IMR-90 (cell line): ENCODE data around the gene RAX2. TPM values are rescaled to one million over a fixed set of nuclear protein-coding genes. Genes with fewer than 3 reads are reported as not detected.

Source experiments
- ATAC-seq: fragments of 200-7000 bp; cut with Tn5 transposase; 2 replicates; pipeline ENCODE4 v1.9.1; 2020; ENCODE audit warnings: low read depth, mild to moderate bottlenecking, moderate library complexity
- BruUV-seq: library from RNA; stranded (reverse); fragments of 400-500 nt; replicated peaks from 2 replicates; lab custom pipeline; 2021; lab: Mats Ljungman, UMichigan
- CTCF ChIA-PET: fragments of 300-600 bp; formaldehyde crosslinking; extraction: SDS; loops from one replicate; lab custom pipeline; 2021; ENCODE audit warnings: antibody characterized with exemption; lab: Yijun Ruan, JAX
- POLR2A ChIA-PET: fragments of 300-600 bp; sonication (Branson Sonifier 250); formaldehyde crosslinking; loops from one replicate; lab custom pipeline; 2022; ENCODE audit warnings: antibody characterized with exemption; ENCODE audit not compliant: unreplicated experiment; lab: Charles Lee
- DNase-seq: peaks from one replicate; pipeline ENCODE4 v3.0.0; 2013
- H2AFZ ChIP-seq: replicated peaks from 2 replicates; pipeline ENCODE3; 2013; ENCODE audit warnings: low read length, mild to moderate bottlenecking; ENCODE audit not compliant: poor library complexity
- H2AK5ac ChIP-seq: 2 replicates; pipeline ENCODE4 v1.6.1; 2013; ENCODE audit warnings: low read depth, low read length, inconsistent platforms
- H2AK9ac ChIP-seq: replicated peaks from 2 replicates; pipeline ENCODE3; 2013; ENCODE audit warnings: mild to moderate bottlenecking, low read depth, low read length, moderate library complexity; ENCODE audit not compliant: poor library complexity
- H2BK120ac ChIP-seq: 2 replicates; pipeline ENCODE4 v1.6.1; 2013; ENCODE audit warnings: low read depth, low read length, inconsistent platforms
- H2BK15ac ChIP-seq: 3 replicates; pipeline ENCODE4 v1.6.1; 2013; ENCODE audit warnings: low read depth, low read length, inconsistent platforms
- H2BK20ac ChIP-seq: 2 replicates; pipeline ENCODE4 v1.6.1; 2013; ENCODE audit warnings: low read depth, mild to moderate bottlenecking, inconsistent platforms, low read length, moderate library complexity
- H2BK5ac ChIP-seq: 2 replicates; pipeline ENCODE4 v1.6.1; 2013; ENCODE audit warnings: mild to moderate bottlenecking, low read depth, low read length, inconsistent platforms; ENCODE audit not compliant: poor library complexity, severe bottlenecking
- H3K14ac ChIP-seq: replicated peaks from 2 replicates; pipeline ENCODE4 v1.6.1; 2013; ENCODE audit warnings: low read depth, low read length, inconsistent platforms
- H3K18ac ChIP-seq: 2 replicates; pipeline ENCODE4 v1.6.1; 2013; ENCODE audit warnings: low read depth, low read length, control low read depth
- H3K23ac ChIP-seq: 2 replicates; pipeline ENCODE4 v1.6.1; 2013; ENCODE audit warnings: low read depth, low read length, inconsistent platforms
- H3K27ac ChIP-seq: 2 replicates; pipeline ENCODE4 v1.5.1; 2013; ENCODE audit warnings: mild to moderate bottlenecking, control low read depth, low read length; ENCODE audit not compliant: insufficient read depth
- H3K27me3 ChIP-seq: 2 replicates; pipeline ENCODE4 v1.6.1; 2013; ENCODE audit warnings: low read length; ENCODE audit not compliant: control insufficient read depth, insufficient read depth
- H3K36me3 ChIP-seq: 2 replicates; pipeline ENCODE4 v1.6.1; 2013; ENCODE audit warnings: low read length, mixed read lengths; ENCODE audit not compliant: control insufficient read depth, insufficient read depth
- H3K4ac ChIP-seq: 2 replicates; pipeline ENCODE4 v1.6.1; 2013; ENCODE audit warnings: low read depth, low read length, inconsistent platforms
- H3K4me1 ChIP-seq: 2 replicates; pipeline ENCODE4 v1.6.1; 2013; ENCODE audit warnings: low read length, mixed read lengths; ENCODE audit not compliant: control insufficient read depth, insufficient read depth
- H3K4me2 ChIP-seq: 2 replicates; pipeline ENCODE4 v1.6.1; 2013; ENCODE audit warnings: low read depth, mild to moderate bottlenecking, control low read depth, low read length, moderate library complexity
- H3K4me3 ChIP-seq: 2 replicates; pipeline ENCODE4 v1.5.1; 2013; ENCODE audit warnings: low read depth, mild to moderate bottlenecking, control low read depth, low read length, moderate library complexity; ENCODE audit not compliant: insufficient read depth
- H3K56ac ChIP-seq: 2 replicates; pipeline ENCODE4 v1.6.1; 2013; ENCODE audit warnings: low read length, inconsistent platforms; ENCODE audit not compliant: insufficient read depth; ENCODE audit errors: extremely low read depth
- H3K79me1 ChIP-seq, 2 experiments: 2 replicates each; pipeline ENCODE4 v1.6.1; 2013; ENCODE audit warnings: low read length in 2 of 2, inconsistent platforms in 1 of 2, low read depth in 1 of 2
- H3K9ac ChIP-seq: 2 replicates; pipeline ENCODE4 v1.6.1; 2013; ENCODE audit warnings: low read depth, low read length, control low read depth
- H3K9me1 ChIP-seq: 2 replicates; pipeline ENCODE4 v1.6.1; 2013; ENCODE audit warnings: low read length, inconsistent platforms; ENCODE audit not compliant: insufficient read depth
- H3K9me3 ChIP-seq: 2 replicates; pipeline ENCODE4 v1.6.1; 2013; ENCODE audit warnings: low read length; ENCODE audit not compliant: control insufficient read depth, insufficient read depth
- H4K20me1 ChIP-seq: 2 replicates; pipeline ENCODE4 v1.6.1; 2013; ENCODE audit warnings: low read length, inconsistent platforms; ENCODE audit not compliant: insufficient read depth
- H4K5ac ChIP-seq: 2 replicates; pipeline ENCODE4 v1.6.1; 2013; ENCODE audit warnings: mild to moderate bottlenecking, low read depth, low read length, control low read depth
- H4K8ac ChIP-seq, 2 experiments: 2 replicates each; pipeline ENCODE4 v1.6.1; 2013; ENCODE audit warnings: low read depth in 2 of 2, low read length in 2 of 2, control low read depth in 1 of 2, inconsistent platforms in 1 of 2
- H4K91ac ChIP-seq: 2 replicates; pipeline ENCODE4 v1.6.1; 2013; ENCODE audit warnings: low read depth, low read length, inconsistent platforms; ENCODE audit not compliant: insufficient read depth
- BHLHE40 ChIP-seq: fragments of 150-350 bp; IDR thresholded peaks from 2 replicates; pipeline ENCODE4 v1.6.1; 2016; ENCODE audit warnings: mild to moderate bottlenecking, low read depth, low read length
- ELK1 ChIP-seq: fragments of 150-350 bp; IDR thresholded peaks from 2 replicates; pipeline ENCODE4 v1.6.1; 2016; ENCODE audit warnings: low read depth, mild to moderate bottlenecking, low read length, moderate library complexity, borderline replicate concordance
- FOS ChIP-seq: fragments of 150-350 bp; IDR thresholded peaks from 2 replicates; pipeline ENCODE4 v1.6.1; 2016; ENCODE audit warnings: low read depth, low read length
- MAZ ChIP-seq: IDR thresholded peaks from 2 replicates; pipeline ENCODE4 v1.6.1; 2012; ENCODE audit warnings: low read depth, mild to moderate bottlenecking, low read length, improper control_type of control experiment, moderate library complexity, borderline replicate concordance
- MXI1 ChIP-seq: IDR thresholded peaks from 2 replicates; pipeline ENCODE4 v1.6.1; 2012; ENCODE audit warnings: low read depth, mild to moderate bottlenecking, low read length, moderate library complexity, borderline replicate concordance
- RCOR1 ChIP-seq: IDR thresholded peaks from 2 replicates; pipeline ENCODE4 v1.6.1; 2012; ENCODE audit warnings: mild to moderate bottlenecking, low read length, improper control_type of control experiment; ENCODE audit not compliant: insufficient replicate concordance
- whole genome bisulfite sequencing, 2 experiments: methylation state at CpG; one replicate each; pipeline versions ENCODE4 v1.1.5 to v1.1.7; 2013; ENCODE audit warnings: missing lambda C conversion rate in 2 of 2; ENCODE audit not compliant: insufficient read length in 1 of 2; ENCODE audit errors: extremely low coverage in 2 of 2; 5-methylcytosine and 5-hydroxymethylcytosine counted together
- dilution Hi-C: fragments of 300-500 bp; cut with HindIII; formaldehyde crosslinking; loops from one replicate; pipeline ENCODE4 v1.14.3; 2018; ENCODE audit warnings: low sequenced_read_pairs; ENCODE audit not compliant: unreplicated experiment
- in situ Hi-C: fragments of 300-500 bp; cut with MboI; formaldehyde crosslinking; loops from 3 replicates; pipeline ENCODE4 v1.14.3; 2019; ENCODE audit warnings: low sequenced_read_pairs, inconsistent platforms, mixed read lengths
- intact Hi-C: fragments of 100-400 bp; cut with micrococcal nuclease; formaldehyde crosslinking; loops from 2 replicates; pipeline ENCODE4 v1.10.0; 2022
- microRNA-seq, 2 experiments: library from miRNA; stranded (forward) in 1 of 2; unstranded in 1 of 2; fragments of 10-50 nt in 1 of 2; fragments of <30 nt in 1 of 2; gene quantifications in 1 of 2; microRNA quantifications in 1 of 2; one replicate each; pipeline versions ENCODE3 to v1.1.0; 2013 to 2020; ENCODE audit not compliant: insufficient read depth in 1 of 2, insufficient read length in 1 of 2, unreplicated experiment in 1 of 2
- polyA plus RNA-seq, 3 experiments: library from polyadenylated mRNA; depleted of rRNA; stranded (reverse); fragments of >200 nt; gene quantifications; 2 replicates each; pipeline ENCODE4 v1.2.3, GENCODE V29; 2012; ENCODE audit warnings: low replicate concordance in 1 of 3
- small RNA-seq, 5 experiments: library from RNA; depleted of rRNA; stranded (forward); fragments of <200 nt; gene quantifications; one replicate each; pipeline ENCODE3, GENCODE V24; 2012
- total RNA-seq: library from RNA; depleted of rRNA; stranded (reverse); fragments of >200 nt; gene quantifications from 2 replicates; pipeline ENCODE4 v1.2.3, GENCODE V29; 2012; rRNA removed

Gene RAX2
- total and polyA plus RNA-seq, 2 of the 4 experiments (the other 2 are of a cell fraction): not detected

GRCh38 chr19:3719868-3720267 lies 52.2 kb downstream of the RAX2 start:
- Histone ChIP-seq H2BK20ac (no peak overlapping the region), H4K8ac (no peak overlapping the region), H3K23ac (no peak overlapping the region), H3K4me2 (no peak overlapping the region), H2BK15ac (no peak overlapping the region), H4K5ac (no peak overlapping the region), H3K9ac (no peak overlapping the region), H3K4me1 (no peaks in the 10 kb centered on the region), H4K20me1 (no peaks in the 10 kb centered on the region), H3K4ac (no peak overlapping the region), H2AFZ (no peak overlapping the region), H3K4me3 (no peak overlapping the region), H3K27ac (no peak overlapping the region), H3K79me1 (no peaks in the 10 kb centered on the region), H3K14ac (no peak overlapping the region), H2BK5ac (no peak overlapping the region), H3K9me1 (no peaks in the 10 kb centered on the region), H2AK9ac (no peak overlapping the region), H3K36me3 (no peaks in the 10 kb centered on the region), H3K27me3 (peaks cover 34% of the 10 kb centered on the region), H3K18ac (no peak overlapping the region), H2BK120ac (no peak overlapping the region), H2AK5ac (no peak overlapping the region), H3K56ac (no peak overlapping the region), H3K9me3 (no peaks in the 10 kb centered on the region), H4K91ac (no peak overlapping the region)
- ATAC-seq: no peak
- POLR2A ChIA-PET: no interaction called here
- TF ChIP-seq MAZ: no peak
- no peak for TF ChIP-seq ELK1
- TF ChIP-seq FOS: no peak
- TF ChIP-seq RCOR1: no peak
- TF ChIP-seq MXI1: no peak
- TF ChIP-seq BHLHE40: no peak
- intact Hi-C loops (no loop called here), dilution Hi-C loops (no loop called here), in situ Hi-C loops (no loop called here)
- CTCF ChIA-PET: no interaction called here
- BruUV-seq: no TSS peak
- no peak for DNase-seq
- no CpG with 5 or more reads among the region's 4 CpGs for whole genome bisulfite sequencing, 2 experiments

Small RNA genes lying within 50 kb of the gene (microRNA-seq; reads per million reads assigned to microRNA genes)
- gene AC005777.1 (ENCODE audit: insufficient read depth, insufficient read length): not detected

Small RNA genes lying within 50 kb of the gene (small RNA-seq; reads per million reads assigned to genes)
- 0 reads per million in 5 experiments for gene AC005777.1

Other genes starting within 250 kb of the RAX2 start
- gene TEKTIP1, start 233.1 kb downstream of the RAX2 start, total RNA-seq: not detected in 2 replicates
- gene TEKTIP1, start 233.1 kb downstream of the RAX2 start, polyA plus RNA-seq (2012; rRNA removed): not detected in 2 replicates
- 20.4 and 25.0 TPM in 2 replicates for gene MFSD12, start 214.6 kb downstream of the RAX2 start, total RNA-seq
- gene MFSD12, start 214.6 kb downstream of the RAX2 start, polyA plus RNA-seq (2012; rRNA removed): 77.2 and 85.1 TPM in 2 replicates
- 57.5 and 59.4 TPM in 2 replicates for gene HMG20B, start 199.3 kb downstream of the RAX2 start, total RNA-seq
- 63.8 and 76.9 TPM in 2 replicates for gene HMG20B, start 199.3 kb downstream of the RAX2 start, polyA plus RNA-seq (2012; rRNA removed)
- under 0.01 TPM in 2 replicates for gene GIPC3, start 186.8 kb downstream of the RAX2 start, total RNA-seq
- 0.36 and 0.42 TPM in 2 replicates for gene GIPC3, start 186.8 kb downstream of the RAX2 start, polyA plus RNA-seq (2012; rRNA removed)
- 0.28 and 0.36 TPM in 2 replicates for gene TBXA2R, start 165.4 kb downstream of the RAX2 start, total RNA-seq
- gene TBXA2R, start 165.4 kb downstream of the RAX2 start, polyA plus RNA-seq (2012; rRNA removed): 2.3 and 3.6 TPM in 2 replicates
- 10.8 and 12.8 TPM in 2 replicates for gene CACTIN, start 145.4 kb downstream of the RAX2 start, total RNA-seq
- 19.5 and 25.1 TPM in 2 replicates for gene CACTIN, start 145.4 kb downstream of the RAX2 start, polyA plus RNA-seq (2012; rRNA removed)
- 10.8 and 13.6 TPM in 2 replicates for gene PIP5K1C, start 71.8 kb downstream of the RAX2 start, total RNA-seq
- 23.3 and 28.0 TPM in 2 replicates for gene PIP5K1C, start 71.8 kb downstream of the RAX2 start, polyA plus RNA-seq (2012; rRNA removed)
- not detected in 2 replicates for gene TJP3, start 63.8 kb downstream of the RAX2 start, total RNA-seq
- gene TJP3, start 63.8 kb downstream of the RAX2 start, polyA plus RNA-seq (2012; rRNA removed): not detected in 2 replicates
- gene APBA3, start 10.5 kb downstream of the RAX2 start, total RNA-seq: 8.6 and 9.5 TPM in 2 replicates
- gene APBA3, start 10.5 kb downstream of the RAX2 start, polyA plus RNA-seq (2012; rRNA removed): 18.4 and 21.0 TPM in 2 replicates
- gene MRPL54, start 9.5 kb downstream of the RAX2 start, total RNA-seq: 55.9 and 68.6 TPM in 2 replicates
- 75.7 and 96.5 TPM in 2 replicates for gene MRPL54, start 9.5 kb downstream of the RAX2 start, polyA plus RNA-seq (2012; rRNA removed)
- gene MATK, start 14.2 kb upstream of the RAX2 start, total RNA-seq: not detected in 2 replicates
- not detected in 2 replicates for gene MATK, start 14.2 kb upstream of the RAX2 start, polyA plus RNA-seq (2012; rRNA removed)
- 0.28 TPM in 1 of 2 replicates, not detected in the other for gene ZFR2, start 96.8 kb upstream of the RAX2 start, total RNA-seq
- 0.10 and 0.19 TPM in 2 replicates for gene ZFR2, start 96.8 kb upstream of the RAX2 start, polyA plus RNA-seq (2012; rRNA removed)
- gene ATCAY, start 108.5 kb upstream of the RAX2 start, total RNA-seq: 0.28 and 0.36 TPM in 2 replicates
- gene ATCAY, start 108.5 kb upstream of the RAX2 start, polyA plus RNA-seq (2012; rRNA removed): 0.19 and 0.31 TPM in 2 replicates
- gene NMRK2, start 160.8 kb upstream of the RAX2 start, total RNA-seq: not detected in 2 replicates
- not detected in 2 replicates for gene NMRK2, start 160.8 kb upstream of the RAX2 start, polyA plus RNA-seq (2012; rRNA removed)
- 128 and 145 TPM in 2 replicates for gene DAPK3, start 198.9 kb upstream of the RAX2 start, total RNA-seq
- gene DAPK3, start 198.9 kb upstream of the RAX2 start, polyA plus RNA-seq (2012; rRNA removed): 188 and 202 TPM in 2 replicates
- 1,727 and 2,161 TPM in 2 replicates for gene EEF2, start 213.2 kb upstream of the RAX2 start, total RNA-seq
- gene EEF2, start 213.2 kb upstream of the RAX2 start, polyA plus RNA-seq (2012; rRNA removed): 1,505 and 1,547 TPM in 2 replicates
- 10.8 and 13.6 TPM in 2 replicates for gene PIAS4, start 235.5 kb upstream of the RAX2 start, total RNA-seq
- 12.1 and 16.6 TPM in 2 replicates for gene PIAS4, start 235.5 kb upstream of the RAX2 start, polyA plus RNA-seq (2012; rRNA removed)